Activated naive CD8-positive, alpha-beta T cell treated with anti-CD3 and anti-CD28 coated beads for 36 hours (primary cell): ENCODE results near the gene REEP3. TPM values are rescaled to one million over a fixed set of nuclear protein-coding genes. Genes with fewer than 3 reads are reported as not detected.

ENCODE experiments used
- DNase-seq: peaks from one replicate; pipeline ENCODE4 v3.0.0; 2021
- H3K27ac Mint-ChIP-seq: one replicate; pipeline ENCODE4 v1.8.0; 2022; ENCODE audit warnings: mild to moderate bottlenecking, moderate library complexity, mixed read lengths
- H3K27me3 Mint-ChIP-seq: one replicate; pipeline ENCODE4 v1.8.0; 2022; ENCODE audit warnings: mild to moderate bottlenecking, mixed read lengths
- H3K36me3 Mint-ChIP-seq: one replicate; pipeline ENCODE4 v1.8.0; 2021; ENCODE audit warnings: mild to moderate bottlenecking, mixed read lengths
- H3K4me1 Mint-ChIP-seq: one replicate; pipeline ENCODE4 v1.8.0; 2021; ENCODE audit warnings: mixed read lengths
- H3K4me3 Mint-ChIP-seq: one replicate; pipeline ENCODE4 v1.8.0; 2022; ENCODE audit warnings: mild to moderate bottlenecking, moderate library complexity, mixed read lengths
- H3K9me3 Mint-ChIP-seq: one replicate; pipeline ENCODE4 v1.8.0; 2022; ENCODE audit warnings: mixed read lengths
- total RNA-seq, 2 experiments: library from RNA; stranded (reverse); gene quantifications; one replicate each; pipeline ENCODE4 v1.2.3, GENCODE V29; 2021

REEP3 gene
- total RNA-seq, 2 experiments from 2014 or later = 17.4 to 20.7 TPM

- Mint-ChIP-seq H3K4me1 (peaks cover 37% of the 10 kb centered on the region), H3K4me3 (no peak overlapping the region), H3K36me3 (peaks cover 28% of the 10 kb centered on the region), H3K9me3 (no peaks in the 10 kb centered on the region), H3K27ac (no peak overlapping the region), H3K27me3 (no peaks in the 10 kb centered on the region)
- DNase-seq = no peak
Observed at GRCh38 chr10:63525021-63525420, 3.8 kb downstream of the REEP3 start.

- no peaks in the 10 kb centered on the region for H3K27me3 Mint-ChIP-seq
- no peak overlapping the region for H3K27ac Mint-ChIP-seq
Observed at GRCh38 chr10:63527401-63527800, 6.2 kb downstream of the REEP3 start.

GRCh38 chr10:63528084-63528744 is 7.0 kb downstream of the REEP3 start:
- H3K36me3 Mint-ChIP-seq = peaks cover 35% of the 10 kb centered on the region
- no peak overlapping the region for H3K4me3 Mint-ChIP-seq
- H3K9me3 Mint-ChIP-seq = no peaks in the 10 kb centered on the region
- H3K27me3 Mint-ChIP-seq = no peaks in the 10 kb centered on the region
- peaks cover 23% of the 10 kb centered on the region for H3K4me1 Mint-ChIP-seq
- DNase-seq = no peak
- no peak overlapping the region for H3K27ac Mint-ChIP-seq

More at GRCh38 chr10:63527401-63527800, 6.2 kb downstream of the REEP3 start:
- Mint-ChIP-seq H3K36me3 (peaks cover 29% of the 10 kb centered on the region), H3K4me1 (peaks cover 31% of the 10 kb centered on the region), H3K4me3 (no peak overlapping the region), H3K9me3 (no peaks in the 10 kb centered on the region)
- no peak for DNase-seq

GRCh38 chr10:63530409-63530808 is 9.2 kb downstream of the REEP3 start:
- Mint-ChIP-seq H3K4me1 (peaks cover 25% of the 10 kb centered on the region), H3K27ac (no peak overlapping the region), H3K9me3 (no peaks in the 10 kb centered on the region), H3K27me3 (no peaks in the 10 kb centered on the region), H3K4me3 (no peak overlapping the region), H3K36me3 (peaks cover 23% of the 10 kb centered on the region)
- DNase-seq = no peak

- Mint-ChIP-seq H3K4me1 (peaks cover 13% of the 10 kb centered on the region), H3K36me3 (peaks cover 7% of the 10 kb centered on the region), H3K27me3 (no peaks in the 10 kb centered on the region), H3K9me3 (no peaks in the 10 kb centered on the region), H3K4me3 (no peak overlapping the region), H3K27ac (no peak overlapping the region)
- no peak for DNase-seq
Observed at GRCh38 chr10:63534723-63535122, 13.5 kb downstream of the REEP3 start.

- Mint-ChIP-seq H3K4me3 (no peak overlapping the region), H3K27ac (no peak overlapping the region), H3K4me1 (peaks cover 13% of the 10 kb centered on the region), H3K9me3 (no peaks in the 10 kb centered on the region), H3K27me3 (no peaks in the 10 kb centered on the region), H3K36me3 (peaks cover 7% of the 10 kb centered on the region)
- DNase-seq = no peak
Observed at GRCh38 chr10:63536698-63537097, 15.5 kb downstream of the REEP3 start.

- peaks cover 13% of the 10 kb centered on the region for H3K4me1 Mint-ChIP-seq
- no peak overlapping the region for H3K4me3 Mint-ChIP-seq
- no peaks in the 10 kb centered on the region for H3K9me3 Mint-ChIP-seq
- peaks cover 5% of the 10 kb centered on the region for H3K36me3 Mint-ChIP-seq
- no peaks in the 10 kb centered on the region for H3K27me3 Mint-ChIP-seq
- H3K27ac Mint-ChIP-seq = no peak overlapping the region
- no peak for DNase-seq
Observed at GRCh38 chr10:63537536-63537935, 16.3 kb downstream of the REEP3 start.

- no peak for DNase-seq
- Mint-ChIP-seq H3K27ac (no peak overlapping the region), H3K4me3 (no peak overlapping the region), H3K36me3 (no peaks in the 10 kb centered on the region), H3K4me1 (peaks cover 10% of the 10 kb centered on the region), H3K27me3 (no peaks in the 10 kb centered on the region), H3K9me3 (no peaks in the 10 kb centered on the region)
Observed at GRCh38 chr10:63539377-63539776, 18.2 kb downstream of the REEP3 start.

- Mint-ChIP-seq H3K4me3 (no peak overlapping the region), H3K4me1 (peaks cover 4% of the 10 kb centered on the region), H3K9me3 (no peaks in the 10 kb centered on the region), H3K36me3 (no peaks in the 10 kb centered on the region), H3K27ac (no peak overlapping the region), H3K27me3 (no peaks in the 10 kb centered on the region)
- DNase-seq = no peak
Observed at GRCh38 chr10:63539994-63540393, 18.8 kb downstream of the REEP3 start.

GRCh38 chr10:63542835-63543575 is 21.8 kb downstream of the REEP3 start:
- no peak overlapping the region for H3K27ac Mint-ChIP-seq

GRCh38 chr10:63543576-63543962 is 22.4 kb downstream of the REEP3 start:
- Mint-ChIP-seq H3K27me3 (no peaks in the 10 kb centered on the region), H3K36me3 (peaks cover 7% of the 10 kb centered on the region), H3K27ac (no peak overlapping the region), H3K9me3 (no peaks in the 10 kb centered on the region), H3K4me3 (no peak overlapping the region), H3K4me1 (peaks cover 3% of the 10 kb centered on the region)
- DNase-seq = no peak

More at GRCh38 chr10:63542835-63543575, 21.8 kb downstream of the REEP3 start:
- Mint-ChIP-seq H3K9me3 (no peaks in the 10 kb centered on the region), H3K27me3 (no peaks in the 10 kb centered on the region), H3K4me3 (no peak overlapping the region), H3K4me1 (peaks cover 2% of the 10 kb centered on the region), H3K36me3 (peaks cover 7% of the 10 kb centered on the region)
- no peak for DNase-seq

- no peak for DNase-seq
- Mint-ChIP-seq H3K4me3 (no peak overlapping the region), H3K4me1 (peaks cover 6% of the 10 kb centered on the region), H3K27me3 (no peaks in the 10 kb centered on the region), H3K36me3 (peaks cover 10% of the 10 kb centered on the region), H3K9me3 (no peaks in the 10 kb centered on the region), H3K27ac (no peak overlapping the region)
Observed at GRCh38 chr10:63544418-63544817, 23.2 kb downstream of the REEP3 start.

- Mint-ChIP-seq H3K4me1 (peaks cover 6% of the 10 kb centered on the region), H3K27ac (no peak overlapping the region), H3K27me3 (no peaks in the 10 kb centered on the region), H3K9me3 (no peaks in the 10 kb centered on the region), H3K4me3 (no peak overlapping the region), H3K36me3 (peaks cover 10% of the 10 kb centered on the region)
- no peak for DNase-seq
Observed at GRCh38 chr10:63547628-63548360, 26.6 kb downstream of the REEP3 start.

- H3K27ac Mint-ChIP-seq = no peak overlapping the region
- H3K9me3 Mint-ChIP-seq = no peaks in the 10 kb centered on the region
- no peaks in the 10 kb centered on the region for H3K27me3 Mint-ChIP-seq
- no peak overlapping the region for H3K4me3 Mint-ChIP-seq
- no peak for DNase-seq
- peaks cover 16% of the 10 kb centered on the region for H3K4me1 Mint-ChIP-seq
- peaks cover 14% of the 10 kb centered on the region for H3K36me3 Mint-ChIP-seq
Observed at GRCh38 chr10:63548860-63549259, 27.7 kb downstream of the REEP3 start.

GRCh38 chr10:63549810-63550209 is 28.6 kb downstream of the REEP3 start:
- no peak overlapping the region for H3K4me3 Mint-ChIP-seq
- H3K4me1 Mint-ChIP-seq = peaks cover 25% of the 10 kb centered on the region
- no peak overlapping the region for H3K27ac Mint-ChIP-seq
- H3K36me3 Mint-ChIP-seq = peaks cover 19% of the 10 kb centered on the region
- H3K9me3 Mint-ChIP-seq = no peaks in the 10 kb centered on the region
- DNase-seq = no peak
- no peaks in the 10 kb centered on the region for H3K27me3 Mint-ChIP-seq
